K562 (cell line): ENCODE data around the gene ZNF384. TPM values are rescaled to one million over a fixed set of nuclear protein-coding genes. Genes with fewer than 3 reads are reported as not detected.

Experiments used
- ATAC-seq: fragments of 200-7000 bp; cut with Tn5 transposase; 3 replicates; pipeline ENCODE4 v1.9.1; 2020; ENCODE audit warnings: moderate library complexity
- BruUV-seq: library from RNA; stranded (reverse); fragments of 400-500 nt; replicated peaks from 2 replicates; lab custom pipeline; 2021; lab: Mats Ljungman, UMichigan
- CTCF ChIA-PET: fragments of 300-600 bp; formaldehyde crosslinking; extraction: SDS; loops from one replicate; lab custom pipeline; 2021; ENCODE audit warnings: low intra/inter-chr PET ratio; lab: Yijun Ruan, JAX
- POLR2A ChIA-PET: fragments of 300-600, 350-650 bp; sonication (Branson Sonifier 250); formaldehyde crosslinking; extraction: SDS; loops from one replicate; lab custom pipeline; 2021; ENCODE audit warnings: antibody characterized with exemption, inconsistent platforms; lab: Yijun Ruan, JAX
- DNase-seq, 4 experiments: peaks; one replicate each; pipeline versions ENCODE4 v3.0.0 to v3.0.0-alpha.2; 2011 to 2018; ENCODE audit warnings: low spot score in 3 of 4, mixed read lengths in 3 of 4; ENCODE audit errors: extremely low read depth in 1 of 4
- FAIRE-seq: peaks from 2 replicates; lab custom pipeline; 2011; peaks lifted over from hg19 to GRCh38; lab: Jason Lieb, UNC
- H2AFZ ChIP-seq: 2 replicates; pipeline ENCODE4 v1.6.0; 2011; ENCODE audit warnings: low read depth, low read length, control low read depth, inconsistent platforms
- H3K27ac ChIP-seq: fragments of 200-600 bp; 3 replicates; pipeline ENCODE4 v1.8.0; 2011; ENCODE audit warnings: low read depth, mild to moderate bottlenecking, control low read depth, inconsistent platforms, low read length, moderate library complexity, mixed read lengths; ENCODE audit errors: extremely low read depth
- H3K27me3 ChIP-seq, 2 experiments: fragments of 300-600 bp in 1 of 2; 2 replicates in 1 of 2; 3 replicates in 1 of 2; pipeline versions ENCODE4 v1.6.0 to v1.8.0; 2011; ENCODE audit warnings: inconsistent platforms in 2 of 2, low read length in 2 of 2, mild to moderate bottlenecking in 1 of 2, mixed read lengths in 1 of 2, moderate library complexity in 1 of 2; ENCODE audit not compliant: control insufficient read depth in 2 of 2, insufficient read depth in 2 of 2
- H3K36me3 ChIP-seq: fragments of 300-600 bp; 3 replicates; pipeline ENCODE4 v1.8.0; 2011; ENCODE audit warnings: mild to moderate bottlenecking, low read length, inconsistent platforms; ENCODE audit not compliant: control insufficient read depth, insufficient read depth
- H3K4me1 ChIP-seq, 2 experiments: fragments of 200-600 bp in 1 of 2; replicated peaks in 1 of 2; 2 replicates in 1 of 2; 3 replicates in 1 of 2; pipeline versions ENCODE4 v1.5.1 to v1.8.0; 2011; ENCODE audit warnings: inconsistent platforms in 2 of 2, low read length in 2 of 2, mild to moderate bottlenecking in 1 of 2, mixed read lengths in 1 of 2, moderate library complexity in 1 of 2; ENCODE audit not compliant: control insufficient read depth in 2 of 2, insufficient read depth in 2 of 2
- H3K4me2 ChIP-seq: 2 replicates; pipeline ENCODE4 v1.6.1; 2011; ENCODE audit warnings: low read length, control low read depth, inconsistent platforms, mixed read lengths; ENCODE audit not compliant: insufficient read depth
- H3K4me3 ChIP-seq: fragments of 200-600 bp; sonication (generic), shearing (Covaris generic); 2 replicates; pipeline ENCODE4 v1.5.1; 2016; ENCODE audit warnings: control low read depth, inconsistent platforms
- H3K79me2 ChIP-seq: fragments of 200-600 bp; 3 replicates; pipeline ENCODE4 v1.8.0; 2011; ENCODE audit warnings: low read length, inconsistent platforms; ENCODE audit not compliant: control insufficient read depth, insufficient read depth
- H3K9ac ChIP-seq, 2 experiments: 2 replicates each; pipeline versions ENCODE4 v1.6.0 to v1.6.1; 2011; ENCODE audit warnings: low read depth in 2 of 2, low read length in 2 of 2, control low read depth in 1 of 2, inconsistent platforms in 1 of 2, mild to moderate bottlenecking in 1 of 2, mixed read lengths in 1 of 2; ENCODE audit not compliant: insufficient read depth in 1 of 2
- H3K9me1 ChIP-seq: one replicate; pipeline ENCODE4 v1.6.0; 2011; ENCODE audit warnings: inconsistent platforms, mild to moderate bottlenecking, low read length, moderate library complexity; ENCODE audit not compliant: control insufficient read depth, insufficient read depth
- H3K9me3 ChIP-seq: replicated peaks from 2 replicates; pipeline ENCODE4 v1.5.1; 2011; ENCODE audit warnings: low read depth, low read length, inconsistent platforms; ENCODE audit not compliant: control insufficient read depth, insufficient read depth
- H4K20me1 ChIP-seq: replicated peaks from 2 replicates; pipeline ENCODE4 v1.6.1; 2011; ENCODE audit warnings: low read length, inconsistent platforms, mixed read lengths; ENCODE audit not compliant: control insufficient read depth, insufficient read depth
- ATF7 ChIP-seq: fragments of 450-650 bp; IDR thresholded peaks from 2 replicates; pipeline ENCODE4 v1.7.1; 2014; ENCODE audit warnings: mild to moderate bottlenecking, moderate library complexity
- ELF1 ChIP-seq: fragments of 200-800 bp; sonication (Bioruptor generic); IDR thresholded peaks from 2 replicates; pipeline ENCODE4 v1.6.1; 2016; ENCODE audit warnings: missing genetic modification characterization, missing compliant biosample characterization
- FOSL1 ChIP-seq: fragments of 200-800 bp; sonication (Bioruptor generic); conservative IDR thresholded peaks from 2 replicates; pipeline ENCODE4 v1.6.1; 2016; ENCODE audit warnings: missing genetic modification characterization, missing compliant biosample characterization
- GABPA ChIP-seq: fragments of 200-800 bp; sonication (Bioruptor generic); conservative IDR thresholded peaks from 2 replicates; pipeline ENCODE4 v1.6.1; 2016; ENCODE audit warnings: low read depth, missing genetic modification characterization, missing compliant biosample characterization
- JUND ChIP-seq, 2 experiments: IDR thresholded peaks; 2 replicates in 1 of 2; 3 replicates in 1 of 2; pipeline ENCODE4 v1.6.1; 2011; ENCODE audit warnings: borderline replicate concordance in 2 of 2, low read depth in 2 of 2, low read length in 2 of 2, improper control_type of control experiment in 1 of 2, missing biosample characterization in 1 of 2, missing genetic modification characterization in 1 of 2, missing genetic modification reagents in 1 of 2
- RCOR1 ChIP-seq, 2 experiments: IDR thresholded peaks; 2 replicates each; pipeline ENCODE4 v1.6.1; 2012; ENCODE audit warnings: low read depth in 2 of 2, low read length in 2 of 2, borderline replicate concordance in 1 of 2, improper control_type of control experiment in 1 of 2
- SMARCE1 ChIP-seq: fragments of 450-650 bp; IDR thresholded peaks from 2 replicates; pipeline ENCODE4 v1.7.1; 2016; ENCODE audit warnings: mild to moderate bottlenecking
- ZBTB1 ChIP-seq: sonication (generic); formaldehyde crosslinking; IDR thresholded peaks from 2 replicates; pipeline ENCODE4 v1.8.1; 2023; ENCODE audit warnings: missing genetic modification reagents, low read depth, mild to moderate bottlenecking, borderline replicate concordance
- ZNF445 ChIP-seq: fragments of 250-450 bp; sonication (Bioruptor Pico); IDR thresholded peaks from 2 replicates; pipeline ENCODE4 v1.4.0; 2020; ENCODE audit warnings: low read depth, mild to moderate bottlenecking, moderate library complexity
- ZNF589 ChIP-seq: fragments of 200-800 bp; sonication (Bioruptor generic); IDR thresholded peaks from 2 replicates; pipeline ENCODE4 v1.6.1; 2016; ENCODE audit warnings: low read depth, missing genetic modification characterization, missing compliant biosample characterization
- ZNF766 ChIP-seq: fragments of 200-800 bp; sonication (Bioruptor generic); conservative IDR thresholded peaks from 2 replicates; pipeline ENCODE4 v1.6.1; 2016; ENCODE audit warnings: missing genetic modification characterization, missing compliant biosample characterization
- WGBS: fragments of 100-300 bp; shearing (Covaris generic); methylation state at CpG from one replicate; pipeline ENCODE4 v1.1.6; 2016; ENCODE audit warnings: low coverage, mixed read lengths; ENCODE audit not compliant: insufficient coverage; ENCODE audit errors: missing lambda C conversion rate; 5-methylcytosine and 5-hydroxymethylcytosine counted together
- in situ Hi-C: fragments of 300-500 bp; cut with MboI; formaldehyde crosslinking; loops from 4 replicates; pipeline ENCODE4 v1.15.0; 2018; ENCODE audit warnings: inconsistent platforms, mixed read lengths
- intact Hi-C: fragments of 100-400 bp; cut with micrococcal nuclease; formaldehyde crosslinking; loops from 2 replicates; pipeline ENCODE4 v1.14.2; 2022
- polyA plus RNA-seq, 8 experiments: library from polyadenylated mRNA; depleted of rRNA in 4 of 8; stranded (reverse) in 5 of 8; unstranded in 3 of 8; fragments of >200 nt; fragmentation: Nextera tagmentation in 2 of 8; fragmentation: Illumina TruSeq in 1 of 8; extraction: Ambion mirVana in 2 of 8; extraction: Trizol in 1 of 8; gene quantifications; 2 replicates each; pipeline versions ENCODE4 v1.2.1 to v1.2.3, GENCODE V29; 2011 to 2014; ENCODE audit warnings: inconsistent platforms in 1 of 8, missing spikeins in 1 of 8
- total RNA-seq, 7 experiments: library from RNA; depleted of rRNA in 6 of 7; stranded (reverse); fragments of >200 nt in 6 of 7; fragmentation: Illumina TruSeq in 2 of 7; extraction: Trizol in 2 of 7; gene quantifications; 2 replicates each; pipeline versions ENCODE4 v1.2.1 to v1.2.3, GENCODE V29; 2011 to 2021; ENCODE audit warnings: low replicate concordance in 1 of 7
- TF ChIP-seq, protein P1 (sequence below): IDR thresholded peaks from 2 replicates; pipeline ENCODE4 v1.6.1; 2014; ENCODE audit warnings: antibody characterized with exemption
- TF ChIP-seq, protein P2 (sequence below): fragments of 450-650 bp; IDR thresholded peaks from 2 replicates; pipeline ENCODE4 v1.6.1; 2016
- TF ChIP-seq, protein P3 (sequence below): sonication (generic); formaldehyde crosslinking; IDR thresholded peaks from 2 replicates; pipeline ENCODE4 v1.8.0; 2022; ENCODE audit warnings: mild to moderate bottlenecking, missing genetic modification reagents
- TF ChIP-seq, protein P4 (sequence below): fragments of 200-800 bp; sonication (Bioruptor generic); IDR thresholded peaks from 2 replicates; pipeline ENCODE4 v1.6.1; 2017; ENCODE audit warnings: missing genetic modification characterization, missing compliant biosample characterization

The ZNF384 gene
- total and polyA plus RNA-seq, 9 of the 15 experiments (the other 6 are each of a cell fraction or from before 2014, with no cell fraction given), result 0.36 to 64.8 (median 21.3) TPM

DNA sequence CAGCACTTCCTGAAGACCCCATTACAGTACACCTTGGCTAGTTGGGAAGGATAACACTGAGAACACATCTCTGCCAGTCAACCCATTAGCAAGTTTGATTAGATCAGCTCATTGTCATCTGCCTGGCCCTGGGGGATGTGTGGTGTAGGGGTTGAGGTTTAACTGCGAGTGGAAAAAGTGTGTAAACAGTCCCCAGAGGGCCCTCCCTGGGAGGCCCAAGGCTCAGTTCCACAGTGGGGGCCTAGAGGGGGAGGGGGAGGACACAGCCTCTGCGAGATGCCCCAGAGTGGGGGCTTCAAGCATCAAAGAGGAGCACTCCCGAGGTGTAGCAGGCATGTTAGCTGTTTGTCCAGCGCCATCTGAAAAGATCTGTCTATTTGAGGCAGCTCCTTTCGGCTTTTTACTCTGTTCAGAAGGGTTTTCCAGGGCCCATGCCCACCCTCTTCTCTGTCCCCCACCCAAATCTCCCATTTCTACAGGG is 53.8 kb downstream of the ZNF384 start:
- peak overlapping the region; percentile 78 for H3K4me2 ChIP-seq
- ATAC-seq, result peak; percentile 38
- H3K79me2 ChIP-seq, result peaks cover 37% of the 10 kb centered on the region
- no peaks in the 10 kb centered on the region; the same call in 1 of the 2 replicates for H3K9me3 ChIP-seq
- 4% methylated on average over 3 of the region's 5 CpGs for WGBS
- DNase-seq, result peak in 3 of 4 experiments; percentile 34 to 49 (median 42)
- H4K20me1 ChIP-seq, result no peaks in the 10 kb centered on the region
- no peaks in the 10 kb centered on the region for H3K27me3 ChIP-seq
- H3K36me3 ChIP-seq, result no peaks in the 10 kb centered on the region; the same call in 2 of the 3 replicates
- FAIRE-seq, result peak; percentile 85
- ChIA-PET CTCF (no interaction called here), POLR2A (interaction anchor here (0.6 to 0.9 kb wide), 4 partner anchors 9 to 54 kb away, joined by 3 read pairs; partner anchors contain the start of gene ZNF384)
- peaks cover 54 to 56% of the 10 kb centered on the region in 2 experiments; a peak in 4 of 5 replicates for H3K4me1 ChIP-seq
- H2AFZ ChIP-seq, result peak overlapping the region; percentile 74; the same call in 1 of the 2 replicates
- no peaks in the 10 kb centered on the region for H3K9me1 ChIP-seq
- TSS peak; percentile 84 for BruUV-seq
- H3K27ac ChIP-seq, result peak overlapping the region; percentile 76
- H3K4me3 ChIP-seq, result peak overlapping the region; percentile 51
- peak overlapping the region; percentile 78 to 85 for H3K9ac ChIP-seq
- in situ Hi-C loops, result no loop called here
- intact Hi-C loops, result no loop called here
- peak in 1 of 2 experiments; percentile 23; a peak in 1 of 4 replicates for TF ChIP-seq RCOR1 (IDR thresholded peaks at IDR 0.05; ENCODE audit: borderline replicate concordance in 1 of 2, low read depth in 2 of 2, low read length in 2 of 2)
- TF ChIP-seq, protein P1, sequence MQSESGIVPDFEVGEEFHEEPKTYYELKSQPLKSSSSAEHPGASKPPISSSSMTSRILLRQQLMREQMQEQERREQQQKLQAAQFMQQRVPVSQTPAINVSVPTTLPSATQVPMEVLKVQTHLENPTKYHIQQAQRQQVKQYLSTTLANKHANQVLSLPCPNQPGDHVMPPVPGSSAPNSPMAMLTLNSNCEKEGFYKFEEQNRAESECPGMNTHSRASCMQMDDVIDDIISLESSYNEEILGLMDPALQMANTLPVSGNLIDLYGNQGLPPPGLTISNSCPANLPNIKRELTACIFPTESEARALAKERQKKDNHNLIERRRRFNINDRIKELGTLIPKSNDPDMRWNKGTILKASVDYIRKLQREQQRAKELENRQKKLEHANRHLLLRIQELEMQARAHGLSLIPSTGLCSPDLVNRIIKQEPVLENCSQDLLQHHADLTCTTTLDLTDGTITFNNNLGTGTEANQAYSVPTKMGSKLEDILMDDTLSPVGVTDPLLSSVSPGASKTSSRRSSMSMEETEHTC, result no peak
- TF ChIP-seq ZNF766, result 0 out of 2 replicates have a peak, but pooled peaks have one; percentile 30
- TF ChIP-seq ZNF589, result peak; percentile 61; the same call in 1 of the 2 replicates
- TF ChIP-seq GABPA, result peak; percentile 25; the same call in 1 of the 2 replicates
- TF ChIP-seq, protein P2, sequence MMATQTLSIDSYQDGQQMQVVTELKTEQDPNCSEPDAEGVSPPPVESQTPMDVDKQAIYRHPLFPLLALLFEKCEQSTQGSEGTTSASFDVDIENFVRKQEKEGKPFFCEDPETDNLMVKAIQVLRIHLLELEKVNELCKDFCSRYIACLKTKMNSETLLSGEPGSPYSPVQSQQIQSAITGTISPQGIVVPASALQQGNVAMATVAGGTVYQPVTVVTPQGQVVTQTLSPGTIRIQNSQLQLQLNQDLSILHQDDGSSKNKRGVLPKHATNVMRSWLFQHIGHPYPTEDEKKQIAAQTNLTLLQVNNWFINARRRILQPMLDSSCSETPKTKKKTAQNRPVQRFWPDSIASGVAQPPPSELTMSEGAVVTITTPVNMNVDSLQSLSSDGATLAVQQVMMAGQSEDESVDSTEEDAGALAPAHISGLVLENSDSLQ, result peak; percentile 32; the same call in 1 of the 2 replicates
- TF ChIP-seq ELF1 (tag), result no peak
- TF ChIP-seq, protein P3, sequence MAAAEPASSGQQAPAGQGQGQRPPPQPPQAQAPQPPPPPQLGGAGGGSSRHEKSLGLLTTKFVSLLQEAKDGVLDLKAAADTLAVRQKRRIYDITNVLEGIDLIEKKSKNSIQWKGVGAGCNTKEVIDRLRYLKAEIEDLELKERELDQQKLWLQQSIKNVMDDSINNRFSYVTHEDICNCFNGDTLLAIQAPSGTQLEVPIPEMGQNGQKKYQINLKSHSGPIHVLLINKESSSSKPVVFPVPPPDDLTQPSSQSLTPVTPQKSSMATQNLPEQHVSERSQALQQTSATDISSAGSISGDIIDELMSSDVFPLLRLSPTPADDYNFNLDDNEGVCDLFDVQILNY (CRISPR knock-in tag), result no peak
- no peak for TF ChIP-seq ZNF445 (CRISPR knock-in tag)
- TF ChIP-seq, protein P4, sequence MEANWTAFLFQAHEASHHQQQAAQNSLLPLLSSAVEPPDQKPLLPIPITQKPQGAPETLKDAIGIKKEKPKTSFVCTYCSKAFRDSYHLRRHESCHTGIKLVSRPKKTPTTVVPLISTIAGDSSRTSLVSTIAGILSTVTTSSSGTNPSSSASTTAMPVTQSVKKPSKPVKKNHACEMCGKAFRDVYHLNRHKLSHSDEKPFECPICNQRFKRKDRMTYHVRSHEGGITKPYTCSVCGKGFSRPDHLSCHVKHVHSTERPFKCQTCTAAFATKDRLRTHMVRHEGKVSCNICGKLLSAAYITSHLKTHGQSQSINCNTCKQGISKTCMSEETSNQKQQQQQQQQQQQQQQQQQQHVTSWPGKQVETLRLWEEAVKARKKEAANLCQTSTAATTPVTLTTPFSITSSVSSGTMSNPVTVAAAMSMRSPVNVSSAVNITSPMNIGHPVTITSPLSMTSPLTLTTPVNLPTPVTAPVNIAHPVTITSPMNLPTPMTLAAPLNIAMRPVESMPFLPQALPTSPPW (CRISPR knock-in tag), result peak; percentile 62
- TF ChIP-seq ZBTB1, result no peak
- peak; percentile 31; the same call in 1 of the 2 replicates for TF ChIP-seq SMARCE1
- peak; percentile 79 for TF ChIP-seq FOSL1
- TF ChIP-seq ATF7, result peak; percentile 6; the same call in 1 of the 2 replicates
- TF ChIP-seq JUND (IDR thresholded peaks at IDR 0.05; ENCODE audit: borderline replicate concordance, low read depth, low read length), result peak; percentile 44
- no peak for TF ChIP-seq JUND (tag; IDR thresholded peaks at IDR 0.05; ENCODE audit: borderline replicate concordance, low read depth, low read length)
